HG03469 (cell line): ENCODE results near the gene DDX39A.
A peak's percentile ranks its signal among the peaks of the same experiment; 100 is the strongest.
"Not testable (repeated sequence)": the region's sequence is repeated elsewhere in the genome, so short reads cannot be mapped to it uniquely, and the experiment has no call there.

Source experiments
- ATAC-seq: cut with Tn5 transposase; IDR thresholded peaks from one replicate; pipeline ENCODE4 v1.9.1; 2021; ENCODE audit warnings: mild to moderate bottlenecking, moderate library complexity, moderate number of reproducible peaks; ENCODE audit not compliant: unreplicated experiment

The DDX39A gene

DNA sequence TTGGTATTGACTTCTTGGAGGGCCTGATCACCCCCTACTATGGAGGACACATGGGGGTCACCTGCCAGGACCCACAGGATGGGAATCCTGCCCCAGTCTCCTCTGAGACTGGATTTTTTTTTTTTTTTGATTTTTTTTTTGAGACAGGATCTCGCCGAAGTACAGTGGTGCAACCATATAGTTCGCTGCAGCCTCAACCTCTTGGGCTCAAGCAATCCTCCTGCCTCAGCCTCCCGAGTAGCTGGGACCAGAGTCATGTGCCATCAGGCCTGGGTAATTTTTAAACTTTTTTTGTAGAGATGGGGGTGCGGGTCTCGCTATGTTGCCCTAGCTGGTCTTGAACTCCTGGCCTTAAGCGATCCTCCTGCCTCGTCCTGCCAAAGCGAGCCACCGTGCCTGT lies 52.1 kb downstream of the DDX39A start:
- no peak for ATAC-seq

GRCh38 chr19:14366529-14366928 lies 52.6 kb downstream of the DDX39A start:
- ATAC-seq = peak; percentile 39

DNA sequence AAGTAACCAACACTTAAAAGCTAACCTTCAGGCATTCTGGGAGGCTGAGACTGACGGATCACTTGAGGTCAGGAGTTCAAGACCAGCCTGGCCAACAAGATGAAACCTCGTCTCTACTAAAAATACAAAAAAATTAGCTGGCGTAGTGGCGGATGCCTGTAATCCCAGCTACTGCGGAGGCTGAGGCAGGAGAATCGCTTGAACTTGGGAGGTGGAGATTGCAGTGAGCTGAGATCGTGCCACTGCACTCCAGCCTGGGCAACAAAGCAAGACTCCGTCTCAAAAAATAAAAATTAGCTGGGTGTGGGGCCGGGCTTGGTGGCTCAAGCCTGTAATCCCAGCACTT lies 55.1 kb downstream of the DDX39A start:
- not testable (repeated sequence) for ATAC-seq

DNA sequence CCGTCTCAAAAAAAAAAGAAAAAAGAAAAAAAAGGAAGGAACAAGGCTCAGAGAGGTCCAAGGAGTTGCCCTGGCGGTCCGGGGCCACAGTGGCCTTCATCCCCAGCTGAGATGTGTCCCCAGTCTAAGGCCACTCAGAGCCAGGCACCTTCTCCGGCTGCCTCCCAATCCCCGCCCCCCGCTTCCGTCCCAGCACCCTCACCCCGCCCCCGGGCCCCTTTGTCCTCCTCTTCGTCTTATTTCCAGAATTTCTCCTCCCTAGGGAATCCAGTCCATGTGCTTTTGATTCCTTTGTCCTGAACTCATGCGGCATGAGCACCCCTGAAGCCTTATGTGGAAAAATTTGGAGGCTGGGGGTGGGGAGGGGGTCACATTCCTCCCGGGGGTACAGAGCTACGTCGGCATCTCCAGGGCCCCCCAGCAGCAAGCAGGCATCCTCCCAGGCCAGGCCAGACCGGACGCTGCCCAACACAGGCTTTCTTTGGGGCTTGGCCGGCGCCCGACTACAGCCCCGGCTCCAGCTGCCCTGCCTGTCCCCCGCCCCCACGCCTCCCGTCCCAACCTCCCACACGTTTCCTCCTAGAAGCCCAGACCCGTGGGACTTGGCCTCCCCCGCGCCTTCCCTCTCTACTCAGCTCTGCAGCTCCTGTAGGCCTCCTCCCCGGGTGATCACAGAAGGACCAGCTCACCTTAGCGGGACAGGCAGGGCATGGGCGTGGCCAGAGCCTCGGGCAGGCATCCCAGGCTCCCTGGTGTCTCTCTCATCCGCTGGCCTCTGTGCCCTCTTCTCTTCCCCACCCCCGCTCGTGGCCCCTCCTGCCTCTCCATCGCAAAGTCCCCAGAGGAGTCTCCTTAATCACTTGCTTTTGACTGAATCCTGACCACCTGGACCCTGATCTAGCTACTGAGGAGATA lies 55.7 kb downstream of the DDX39A start:
- ATAC-seq = no peak

DNA sequence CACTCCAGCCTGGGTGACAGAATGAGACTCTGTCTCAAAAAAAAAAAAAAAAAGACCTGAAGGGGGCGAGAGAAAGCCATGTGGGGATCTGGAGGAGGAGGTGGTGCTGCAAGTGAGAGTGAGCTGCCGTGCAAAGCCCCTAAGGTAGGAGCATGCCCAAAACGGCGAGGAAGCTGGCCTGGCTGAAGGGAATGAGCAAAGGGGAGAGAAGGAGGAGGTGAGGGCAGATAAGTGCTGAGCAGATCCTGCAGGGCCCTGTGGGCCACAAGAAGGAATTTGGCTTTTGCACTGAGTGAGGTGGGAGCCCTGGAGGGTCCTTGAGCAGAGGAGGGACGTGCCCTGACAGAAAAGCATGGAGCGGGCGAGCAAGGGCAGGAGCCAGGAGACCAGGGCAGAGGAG lies 57.3 kb downstream of the DDX39A start:
- no peak for ATAC-seq
